Right atrium auricular region (tissue), 2 donors: Measurements from ENCODE around the gene PLOD2. TPM values are rescaled to one million over a fixed set of nuclear protein-coding genes. Genes with fewer than 3 reads are reported as not detected.
A peak's percentile ranks its signal among the peaks of the same experiment; 100 is the strongest.

Experiments
- DNase-seq: peaks from one replicate; pipeline ENCODE4 v3.0.0-alpha.2; 2019; ENCODE audit warnings: low spot score
- H3K27ac ChIP-seq, 2 donors: fragments of 200-600 bp; sonication (generic); 1 replicate in 1 of 2; 2 replicates in 1 of 2; pipeline ENCODE4 v1.5.1; 2016 to 2019
- H3K27me3 ChIP-seq, 2 donors: fragments of 200-600 bp; sonication (generic); one replicate each; pipeline versions ENCODE4 v1.5.1 to v1.6.0; 2017 to 2019
- H3K36me3 ChIP-seq: fragments of 200-600 bp; sonication (generic); one replicate; pipeline ENCODE4 v1.5.1; 2016
- H3K4me1 ChIP-seq, 2 donors: fragments of 200-600 bp; sonication (generic); one replicate each; pipeline versions ENCODE4 v1.5.1 to v1.6.0; 2017 to 2019
- H3K4me3 ChIP-seq, 2 donors: fragments of 200-600 bp; sonication (generic); 1 replicate in 1 of 2; 2 replicates in 1 of 2; pipeline ENCODE4 v1.5.1; 2017 to 2019; ENCODE audit warnings: mild to moderate bottlenecking in 1 of 2, moderate library complexity in 1 of 2
- H3K9me3 ChIP-seq, 2 donors: fragments of 200-600 bp; sonication (generic); one replicate each; pipeline ENCODE4 v1.5.1; 2019
- total RNA-seq, 2 donors: library from RNA; depleted of rRNA; stranded (reverse); fragments of >200 nt; gene quantifications; one replicate each; pipeline ENCODE4 v1.1.0, GENCODE V29; 2016
- TF ChIP-seq, protein P1 (sequence below), 2 donors: fragments of 200-600 bp; sonication (generic); IDR thresholded peaks; one replicate each; pipeline ENCODE4 v1.5.1; 2019; ENCODE audit warnings: antibody characterized with exemption in 2 of 2

PLOD2 gene
- total RNA-seq, 2 donors from 2014 or later, result 18.2 to 30.5 TPM

GRCh38 chr3:146187334-146187950, 26.5 kb upstream of the PLOD2 start:
- Histone ChIP-seq H3K4me1 (no peaks in the 10 kb centered on the region), H3K27me3 (no peaks in the 10 kb centered on the region), H3K36me3 (no peaks in the 10 kb centered on the region), H3K27ac (no peak overlapping the region), H3K9me3 (no peaks in the 10 kb centered on the region), H3K4me3 (no peak overlapping the region)
- no peak for DNase-seq
- TF ChIP-seq, protein P1, sequence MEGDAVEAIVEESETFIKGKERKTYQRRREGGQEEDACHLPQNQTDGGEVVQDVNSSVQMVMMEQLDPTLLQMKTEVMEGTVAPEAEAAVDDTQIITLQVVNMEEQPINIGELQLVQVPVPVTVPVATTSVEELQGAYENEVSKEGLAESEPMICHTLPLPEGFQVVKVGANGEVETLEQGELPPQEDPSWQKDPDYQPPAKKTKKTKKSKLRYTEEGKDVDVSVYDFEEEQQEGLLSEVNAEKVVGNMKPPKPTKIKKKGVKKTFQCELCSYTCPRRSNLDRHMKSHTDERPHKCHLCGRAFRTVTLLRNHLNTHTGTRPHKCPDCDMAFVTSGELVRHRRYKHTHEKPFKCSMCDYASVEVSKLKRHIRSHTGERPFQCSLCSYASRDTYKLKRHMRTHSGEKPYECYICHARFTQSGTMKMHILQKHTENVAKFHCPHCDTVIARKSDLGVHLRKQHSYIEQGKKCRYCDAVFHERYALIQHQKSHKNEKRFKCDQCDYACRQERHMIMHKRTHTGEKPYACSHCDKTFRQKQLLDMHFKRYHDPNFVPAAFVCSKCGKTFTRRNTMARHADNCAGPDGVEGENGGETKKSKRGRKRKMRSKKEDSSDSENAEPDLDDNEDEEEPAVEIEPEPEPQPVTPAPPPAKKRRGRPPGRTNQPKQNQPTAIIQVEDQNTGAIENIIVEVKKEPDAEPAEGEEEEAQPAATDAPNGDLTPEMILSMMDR (IDR thresholded peaks at IDR 0.05), result peak; percentile 43 to 72

DNA sequence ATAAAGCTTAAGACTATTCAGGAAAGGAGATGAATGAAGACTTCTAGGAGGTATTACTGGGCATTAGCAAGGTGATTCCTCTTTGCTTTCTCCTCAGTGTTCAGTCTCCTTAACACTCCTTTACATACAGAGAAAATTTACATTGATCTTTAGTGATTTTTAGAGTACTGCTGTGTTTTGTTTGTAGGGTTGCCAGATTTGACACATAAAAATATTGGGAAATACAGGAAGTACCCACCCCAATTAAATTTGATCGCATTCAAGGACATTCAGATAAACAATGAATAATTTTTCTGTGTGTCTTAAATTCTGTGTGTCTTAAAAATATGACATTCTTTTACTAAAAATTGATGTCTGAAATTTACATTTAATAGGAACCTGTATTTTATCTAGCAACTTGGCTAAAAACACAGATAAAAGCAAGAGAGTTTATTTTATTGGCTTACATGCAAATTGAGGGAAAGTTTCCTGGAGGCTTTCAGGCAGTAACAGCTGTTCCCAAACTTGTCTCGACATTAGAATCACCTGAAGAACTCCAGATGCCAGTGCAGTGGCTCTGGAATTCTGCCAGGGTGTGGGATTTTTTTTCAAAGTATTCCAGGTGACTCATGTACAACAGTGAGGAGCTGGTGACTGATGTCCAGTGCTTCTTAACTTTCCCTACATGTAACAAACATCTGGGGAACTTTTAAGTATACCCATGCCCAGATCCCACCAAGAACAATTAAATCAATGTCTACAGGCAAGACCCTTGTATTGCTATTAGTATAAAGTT, 23.4 kb upstream of the PLOD2 start:
- Histone ChIP-seq H3K4me3 (no peak overlapping the region), H3K27me3 (no peaks in the 10 kb centered on the region), H3K36me3 (no peaks in the 10 kb centered on the region), H3K27ac (no peak overlapping the region), H3K9me3 (no peaks in the 10 kb centered on the region), H3K4me1 (no peaks in the 10 kb centered on the region)
- TF ChIP-seq, protein P1 (IDR thresholded peaks at IDR 0.05), result no peak
- DNase-seq, result no peak

DNA sequence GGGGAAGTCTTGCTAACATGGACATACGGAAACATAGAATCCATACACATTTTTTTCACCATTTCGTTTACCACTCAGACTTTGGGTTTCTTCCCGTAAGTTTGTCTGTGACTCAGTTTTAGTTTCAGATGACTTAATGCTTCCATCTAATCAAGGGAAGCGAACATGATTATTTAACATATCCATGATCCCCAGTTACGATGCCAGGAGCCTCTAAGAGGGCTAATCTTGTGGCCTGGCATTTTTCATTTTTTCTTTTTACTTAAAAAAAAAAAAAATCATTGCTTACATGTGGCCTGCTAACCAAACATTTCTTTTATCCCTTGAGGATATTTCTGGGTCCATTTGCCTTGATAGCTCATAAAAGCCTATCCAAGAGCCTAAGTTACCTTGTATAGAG, 20.2 kb upstream of the PLOD2 start:
- TF ChIP-seq, protein P1 (IDR thresholded peaks at IDR 0.05), result no peak
- no peak for DNase-seq
- no peak overlapping the region for H3K4me3 ChIP-seq
- H3K9me3 ChIP-seq, result no peaks in the 10 kb centered on the region
- H3K4me1 ChIP-seq, result no peaks in the 10 kb centered on the region
- H3K27me3 ChIP-seq, result no peaks in the 10 kb centered on the region
- no peak overlapping the region for H3K27ac ChIP-seq
- H3K36me3 ChIP-seq, result no peaks in the 10 kb centered on the region

GRCh38 chr3:146180376-146180775, 19.4 kb upstream of the PLOD2 start:
- no peak for DNase-seq
- Histone ChIP-seq H3K9me3 (no peaks in the 10 kb centered on the region), H3K27ac (no peak overlapping the region), H3K4me3 (no peak overlapping the region), H3K4me1 (no peaks in the 10 kb centered on the region), H3K36me3 (no peaks in the 10 kb centered on the region), H3K27me3 (no peaks in the 10 kb centered on the region)
- TF ChIP-seq, protein P1 (IDR thresholded peaks at IDR 0.05), result no peak

- no peak overlapping the region for H3K27ac ChIP-seq
- H3K36me3 ChIP-seq, result no peaks in the 10 kb centered on the region
- no peak for DNase-seq
- no peaks in the 10 kb centered on the region for H3K4me1 ChIP-seq
- no peaks in the 10 kb centered on the region for H3K9me3 ChIP-seq
- no peak overlapping the region for H3K4me3 ChIP-seq
- TF ChIP-seq, protein P1 (IDR thresholded peaks at IDR 0.05), result no peak
- no peaks in the 10 kb centered on the region for H3K27me3 ChIP-seq
Observed at GRCh38 chr3:146178006-146178689, 17.2 kb upstream of the PLOD2 start.
